OCI-LY7 (cell line): ENCODE measurements around the gene INHBB. TPM values are rescaled to one million over a fixed set of nuclear protein-coding genes. Genes with fewer than 3 reads are reported as not detected.

Source experiments
- BruUV-seq: library from RNA; stranded (reverse); fragments of 400-500 nt; replicated peaks from 2 replicates; lab custom pipeline; 2021; lab: Mats Ljungman, UMichigan
- CTCF ChIA-PET: fragments of 300-600 bp; sonication (Branson Sonifier 250); formaldehyde crosslinking; loops from one replicate; lab custom pipeline; 2022; ENCODE audit warnings: antibody characterized with exemption; ENCODE audit not compliant: unreplicated experiment; lab: Charles Lee
- POLR2A ChIA-PET: fragments of 300-600 bp; sonication (Branson Sonifier 250); formaldehyde crosslinking; loops from one replicate; lab custom pipeline; 2022; ENCODE audit warnings: antibody characterized with exemption; lab: Charles Lee
- DNase-seq: peaks from one replicate; pipeline ENCODE4 v3.0.0-alpha.2; 2015; ENCODE audit warnings: low spot score
- H2AFZ ChIP-seq: fragments of 200-600 bp; sonication (generic), shearing (Covaris generic); 2 replicates; pipeline ENCODE4 v1.6.1; 2014; ENCODE audit warnings: mild to moderate bottlenecking, antibody characterized with exemption, low read length, moderate library complexity
- H3K27ac ChIP-seq: fragments of 200-600 bp; sonication (generic); 2 replicates; pipeline ENCODE4 v1.5.1; 2014; ENCODE audit warnings: mixed run types, low read depth, mild to moderate bottlenecking, moderate library complexity, low read length, inconsistent platforms; ENCODE audit not compliant: poor library complexity, severe bottlenecking
- H3K36me3 ChIP-seq: fragments of 200-600 bp; sonication (generic); 2 replicates; pipeline ENCODE4 v1.6.1; 2014; ENCODE audit warnings: mild to moderate bottlenecking, antibody characterized with exemption, low read length, moderate library complexity, mixed read lengths; ENCODE audit not compliant: insufficient read depth
- H3K4me1 ChIP-seq: fragments of 200-600 bp; sonication (generic); 2 replicates; pipeline ENCODE4 v1.5.1; 2014; ENCODE audit warnings: mild to moderate bottlenecking, low read length; ENCODE audit not compliant: insufficient read depth, poor library complexity, severe bottlenecking
- H3K4me2 ChIP-seq: fragments of 200-600 bp; sonication (generic); 2 replicates; pipeline ENCODE4 v1.6.1; 2014; ENCODE audit warnings: mild to moderate bottlenecking, low read length
- H3K4me3 ChIP-seq: fragments of 200-600 bp; sonication (generic); 2 replicates; pipeline ENCODE4 v1.5.1; 2014; ENCODE audit warnings: mild to moderate bottlenecking, low read depth, low read length; ENCODE audit not compliant: poor library complexity, severe bottlenecking
- H3K79me2 ChIP-seq: fragments of 200-600 bp; sonication (generic); 2 replicates; pipeline ENCODE4 v1.6.1; 2016; ENCODE audit warnings: low read depth, mild to moderate bottlenecking, low read length, moderate library complexity, mixed read lengths; ENCODE audit not compliant: insufficient read depth
- H3K9me2 ChIP-seq: fragments of 200-600 bp; sonication (generic); 2 replicates; pipeline ENCODE4 v1.6.1; 2016; ENCODE audit warnings: mild to moderate bottlenecking, low read length, mixed read lengths; ENCODE audit not compliant: insufficient read depth
- H3K9me3 ChIP-seq: fragments of 200-600 bp; sonication (generic); 2 replicates; pipeline ENCODE4 v1.6.1; 2014; ENCODE audit warnings: mild to moderate bottlenecking, mixed run types, low read length, mixed read lengths
- H4K20me1 ChIP-seq: fragments of 200-600 bp; sonication (generic); 2 replicates; pipeline ENCODE4 v1.6.1; 2014; ENCODE audit warnings: mild to moderate bottlenecking, antibody characterized with exemption, low read length, moderate library complexity, mixed read lengths; ENCODE audit not compliant: insufficient read depth
- CTCF ChIP-seq: fragments of 200-600 bp; sonication (generic); conservative IDR thresholded peaks from 2 replicates; pipeline ENCODE4 v1.5.1; 2014; ENCODE audit warnings: mild to moderate bottlenecking, antibody characterized with exemption, low read length, moderate library complexity, mixed read lengths
- EZH2phosphoT487 ChIP-seq: fragments of 200-600 bp; sonication (generic); IDR thresholded peaks from 2 replicates; pipeline ENCODE4 v1.6.1; 2018; ENCODE audit warnings: low read depth, borderline replicate concordance, mild to moderate bottlenecking, mixed run types, antibody characterized with exemption, low read length, moderate library complexity, mixed read lengths
- intact Hi-C: fragments of 100-400 bp; cut with micrococcal nuclease; formaldehyde crosslinking; loops from one replicate; pipeline ENCODE4 v1.10.0; 2022; ENCODE audit not compliant: unreplicated experiment
- total RNA-seq, 2 experiments: library from RNA; depleted of rRNA in 1 of 2; stranded (reverse); fragments of >200 nt in 1 of 2; shearing (Covaris generic) in 1 of 2; gene quantifications; 2 replicates each; pipeline ENCODE4 v1.2.3, GENCODE V29; 2014 to 2022

Gene INHBB
- total RNA-seq, 2 experiments from 2014 or later: not detected

GRCh38 chr2:120313695-120314615, 32.0 kb upstream of the INHBB start:
- ChIA-PET POLR2A (interaction anchor here (0.8 to 1.6 kb wide), 6 partner anchors 12 to 138 kb away, joined by 3 to 6 read pairs (median 4); partner anchors contain the start of gene TMEM185B), CTCF (interaction anchor here (0.6 to 1.1 kb wide), 3 partner anchors 12 to 270 kb away, joined by 3 read pairs; no protein-coding TSS in a partner anchor)
- Histone ChIP-seq H2AFZ (no peak overlapping the region; the same call in 1 of the 2 replicates), H3K9me3 (no peaks in the 10 kb centered on the region), H3K4me2 (peak overlapping the region; percentile 53; the same call in 1 of the 2 replicates), H3K4me1 (peaks cover 19% of the 10 kb centered on the region), H3K27ac (no peak overlapping the region), H4K20me1 (no peaks in the 10 kb centered on the region), H3K9me2 (no peaks in the 10 kb centered on the region), H3K79me2 (no peaks in the 10 kb centered on the region), H3K36me3 (no peaks in the 10 kb centered on the region), H3K4me3 (no peak overlapping the region)
- no peak for DNase-seq
- TF ChIP-seq EZH2phosphoT487 (no peak), CTCF (no peak)
- no TSS peak for BruUV-seq
- intact Hi-C loops: loop anchor here (1.0 to 5.0 kb wide), 7 partner anchors 59 to 612 kb away; partner anchors contain the start of gene EPB41L5

- no peaks in the 10 kb centered on the region for H3K36me3 ChIP-seq
- no peak overlapping the region for H3K27ac ChIP-seq
- CTCF ChIA-PET: interaction anchor here (0.6 to 1.1 kb wide), 2 partner anchors 9 to 108 kb away, joined by 3 read pairs; no protein-coding TSS in a partner anchor
- no peak overlapping the region for H2AFZ ChIP-seq
- H4K20me1 ChIP-seq: no peaks in the 10 kb centered on the region
- POLR2A ChIA-PET: interaction anchor here (0.9 to 1.1 kb wide), 2 partner anchors 11 to 86 kb away, joined by 3 to 5 read pairs; no protein-coding TSS in a partner anchor
- no peak overlapping the region for H3K4me2 ChIP-seq
- H3K4me1 ChIP-seq: peaks cover 14% of the 10 kb centered on the region
- H3K9me3 ChIP-seq: no peaks in the 10 kb centered on the region
- H3K9me2 ChIP-seq: no peaks in the 10 kb centered on the region
- no peak for DNase-seq
- TF ChIP-seq CTCF: no peak
- TF ChIP-seq EZH2phosphoT487: no peak
- no TSS peak for BruUV-seq
- no peak overlapping the region for H3K4me3 ChIP-seq
- H3K79me2 ChIP-seq: no peaks in the 10 kb centered on the region
- intact Hi-C loops: loop anchor here (5.0 kb wide), 2 partner anchors 303 to 613 kb away; partner anchors contain the start of gene EPB41L5
Observed at GRCh38 chr2:120314690-120315366, 31.1 kb upstream of the INHBB start.
